ENCODE data around the gene AGPAT4. TPM values are rescaled to one million over a fixed set of nuclear protein-coding genes. Genes with fewer than 3 reads are reported as not detected.

AGPAT4 gene
- total and polyA plus RNA-seq, 2 of the 4 experiments (the other 2 are of a cell fraction), result 3.6 to 3.8 TPM

DNA sequence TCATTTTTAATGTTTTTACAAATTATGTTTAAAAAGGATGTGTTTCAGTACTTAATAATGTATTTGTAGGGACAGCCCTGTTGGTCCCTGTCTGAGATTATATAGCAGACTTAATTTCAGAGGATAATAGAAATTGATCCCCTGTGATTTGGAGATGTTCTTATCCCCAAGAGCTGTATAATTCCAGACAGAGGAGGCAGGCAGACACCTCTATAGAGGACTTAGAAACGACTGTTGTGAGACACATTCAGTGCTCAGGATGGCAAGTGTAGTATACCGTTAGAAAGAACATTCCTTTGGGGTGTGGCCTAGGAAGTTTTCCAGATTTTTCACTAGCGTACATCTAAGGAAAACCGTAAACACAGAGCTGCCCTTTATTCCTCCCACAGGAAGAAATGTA, 164.5 kb downstream of the AGPAT4 start:
- Histone ChIP-seq H3K36me3 (ENCODE audit: control insufficient read depth, insufficient read depth, low read length) (peaks cover 34% of the 10 kb centered on the region), H3K4me2 (ENCODE audit: low read depth, low read length) (no peak overlapping the region)

More for the DNA sequence above, 164.5 kb downstream of the AGPAT4 start:
- dilution Hi-C loops (cut with HindIII; ENCODE audit: low sequenced_read_pairs, unreplicated experiment), result no loop called here
- no peak overlapping the region for H3K14ac ChIP-seq (replicated peaks; ENCODE audit: low read depth, low read length)
- H2BK5ac ChIP-seq (ENCODE audit: low read depth, low read length, poor library complexity, severe bottlenecking), result no peak overlapping the region
- no peak overlapping the region for H3K9ac ChIP-seq (ENCODE audit: low read depth, low read length)
- ATAC-seq (ENCODE audit: low read depth) (no peak), DNase-seq (no peak)
- H3K4ac ChIP-seq (ENCODE audit: low read depth, low read length), result no peak overlapping the region
- H2BK20ac ChIP-seq (ENCODE audit: low read depth, low read length), result no peak overlapping the region
- H3K4me1 ChIP-seq (ENCODE audit: control insufficient read depth, insufficient read depth, low read length), result peaks cover 2% of the 10 kb centered on the region; the same call in 1 of the 2 replicates
- no peak overlapping the region for H4K8ac ChIP-seq (ENCODE audit: low read depth in 2 of 2, low read length in 2 of 2)
- intact Hi-C loops (cut with micrococcal nuclease), result no loop called here
- H2BK120ac ChIP-seq (ENCODE audit: low read depth, low read length), result no peak overlapping the region
- no peaks in the 10 kb centered on the region for H4K20me1 ChIP-seq (ENCODE audit: insufficient read depth, low read length)
- no peak overlapping the region for H3K18ac ChIP-seq (ENCODE audit: low read depth, low read length)
- H3K4me3 ChIP-seq (ENCODE audit: insufficient read depth, low read depth, low read length), result no peak overlapping the region
- H2AK5ac ChIP-seq (ENCODE audit: low read depth, low read length), result no peak overlapping the region
- no peak overlapping the region for H3K56ac ChIP-seq (ENCODE audit: extremely low read depth, insufficient read depth, low read length)
- ChIA-PET CTCF (no interaction called here), POLR2A (ENCODE audit: unreplicated experiment) (no interaction called here)
- no peaks in the 10 kb centered on the region; a peak in 1 of 4 replicates for H3K79me1 ChIP-seq (ENCODE audit: low read depth in 1 of 2, low read length in 2 of 2)
- H3K27me3 ChIP-seq (ENCODE audit: control insufficient read depth, insufficient read depth, low read length), result no peaks in the 10 kb centered on the region
- no CpG with 5 or more reads among the region's 4 CpGs for WGBS, 2 experiments (ENCODE audit: extremely low coverage in 2 of 2, insufficient read length in 1 of 2)
- peaks cover 2% of the 10 kb centered on the region; the same call in 1 of the 2 replicates for H3K9me1 ChIP-seq (ENCODE audit: insufficient read depth, low read length)
- no peak overlapping the region for H4K91ac ChIP-seq (ENCODE audit: insufficient read depth, low read depth, low read length)
- H4K5ac ChIP-seq (ENCODE audit: low read depth, low read length), result no peak overlapping the region
- in situ Hi-C loops (cut with MboI; ENCODE audit: low sequenced_read_pairs), result no loop called here
- TF ChIP-seq CEBPB (IDR thresholded peaks at IDR 0.05; ENCODE audit: low read depth, low read length), result no peak
- TF ChIP-seq, protein P1, sequence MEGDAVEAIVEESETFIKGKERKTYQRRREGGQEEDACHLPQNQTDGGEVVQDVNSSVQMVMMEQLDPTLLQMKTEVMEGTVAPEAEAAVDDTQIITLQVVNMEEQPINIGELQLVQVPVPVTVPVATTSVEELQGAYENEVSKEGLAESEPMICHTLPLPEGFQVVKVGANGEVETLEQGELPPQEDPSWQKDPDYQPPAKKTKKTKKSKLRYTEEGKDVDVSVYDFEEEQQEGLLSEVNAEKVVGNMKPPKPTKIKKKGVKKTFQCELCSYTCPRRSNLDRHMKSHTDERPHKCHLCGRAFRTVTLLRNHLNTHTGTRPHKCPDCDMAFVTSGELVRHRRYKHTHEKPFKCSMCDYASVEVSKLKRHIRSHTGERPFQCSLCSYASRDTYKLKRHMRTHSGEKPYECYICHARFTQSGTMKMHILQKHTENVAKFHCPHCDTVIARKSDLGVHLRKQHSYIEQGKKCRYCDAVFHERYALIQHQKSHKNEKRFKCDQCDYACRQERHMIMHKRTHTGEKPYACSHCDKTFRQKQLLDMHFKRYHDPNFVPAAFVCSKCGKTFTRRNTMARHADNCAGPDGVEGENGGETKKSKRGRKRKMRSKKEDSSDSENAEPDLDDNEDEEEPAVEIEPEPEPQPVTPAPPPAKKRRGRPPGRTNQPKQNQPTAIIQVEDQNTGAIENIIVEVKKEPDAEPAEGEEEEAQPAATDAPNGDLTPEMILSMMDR (conservative IDR thresholded peaks at IDR 0.05; ENCODE audit: low read depth, low read length), result no peak
- no peak for TF ChIP-seq MAFK (IDR thresholded peaks at IDR 0.05; ENCODE audit: low read depth, low read length)
- TF ChIP-seq RCOR1 (IDR thresholded peaks at IDR 0.05; ENCODE audit: insufficient replicate concordance, low read length), result no peak
- TF ChIP-seq FOS (IDR thresholded peaks at IDR 0.05; ENCODE audit: low read depth, low read length), result no peak
- TF ChIP-seq SMC3 (IDR thresholded peaks at IDR 0.05; ENCODE audit: low read depth, low read length), result no peak
- no peak for TF ChIP-seq BHLHE40 (IDR thresholded peaks at IDR 0.05; ENCODE audit: low read depth, low read length)
- no peak for TF ChIP-seq CHD1 (IDR thresholded peaks at IDR 0.05; ENCODE audit: low read depth, low read length)
- TF ChIP-seq NFE2L2 (IDR thresholded peaks at IDR 0.05; ENCODE audit: low read depth, low read length), result no peak
- TF ChIP-seq, protein P2, sequence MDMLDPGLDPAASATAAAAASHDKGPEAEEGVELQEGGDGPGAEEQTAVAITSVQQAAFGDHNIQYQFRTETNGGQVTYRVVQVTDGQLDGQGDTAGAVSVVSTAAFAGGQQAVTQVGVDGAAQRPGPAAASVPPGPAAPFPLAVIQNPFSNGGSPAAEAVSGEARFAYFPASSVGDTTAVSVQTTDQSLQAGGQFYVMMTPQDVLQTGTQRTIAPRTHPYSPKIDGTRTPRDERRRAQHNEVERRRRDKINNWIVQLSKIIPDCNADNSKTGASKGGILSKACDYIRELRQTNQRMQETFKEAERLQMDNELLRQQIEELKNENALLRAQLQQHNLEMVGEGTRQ (IDR thresholded peaks at IDR 0.05; ENCODE audit: low read depth, low read length), result no peak
- no peak for TF ChIP-seq RAD21 (IDR thresholded peaks at IDR 0.05; ENCODE audit: low read length)
- TF ChIP-seq RFX5 (IDR thresholded peaks at IDR 0.05; ENCODE audit: low read depth, low read length), result no peak
- TF ChIP-seq MXI1 (IDR thresholded peaks at IDR 0.05; ENCODE audit: borderline replicate concordance, low read depth, low read length), result no peak
- TF ChIP-seq, protein P3, sequence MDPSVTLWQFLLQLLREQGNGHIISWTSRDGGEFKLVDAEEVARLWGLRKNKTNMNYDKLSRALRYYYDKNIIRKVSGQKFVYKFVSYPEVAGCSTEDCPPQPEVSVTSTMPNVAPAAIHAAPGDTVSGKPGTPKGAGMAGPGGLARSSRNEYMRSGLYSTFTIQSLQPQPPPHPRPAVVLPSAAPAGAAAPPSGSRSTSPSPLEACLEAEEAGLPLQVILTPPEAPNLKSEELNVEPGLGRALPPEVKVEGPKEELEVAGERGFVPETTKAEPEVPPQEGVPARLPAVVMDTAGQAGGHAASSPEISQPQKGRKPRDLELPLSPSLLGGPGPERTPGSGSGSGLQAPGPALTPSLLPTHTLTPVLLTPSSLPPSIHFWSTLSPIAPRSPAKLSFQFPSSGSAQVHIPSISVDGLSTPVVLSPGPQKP (IDR thresholded peaks at IDR 0.05; ENCODE audit: borderline replicate concordance, low read depth, low read length), result no peak
- TF ChIP-seq MAZ (IDR thresholded peaks at IDR 0.05; ENCODE audit: borderline replicate concordance, low read depth, low read length), result no peak
- TF ChIP-seq POLR2A (IDR thresholded peaks at IDR 0.05; ENCODE audit: low read depth, low read length), result no peak
- H3K23ac ChIP-seq (ENCODE audit: low read depth, low read length), result no peak overlapping the region
- no peaks in the 10 kb centered on the region for H3K9me3 ChIP-seq (ENCODE audit: control insufficient read depth, insufficient read depth, low read length)
- H2AK9ac ChIP-seq (replicated peaks; ENCODE audit: low read depth, low read length, poor library complexity), result no peak overlapping the region
- no TSS peak for BruUV-seq (replicated peaks)
- H3K27ac ChIP-seq (ENCODE audit: insufficient read depth, low read length), result no peak overlapping the region
- no peak overlapping the region for H2AFZ ChIP-seq (replicated peaks; ENCODE audit: low read length, poor library complexity)
- no peak overlapping the region for H2BK15ac ChIP-seq (ENCODE audit: low read depth, low read length)
